ENCODE data around the gene TRPT1.

TRPT1 gene

GRCh38 chr11:64225608-64226506 is at the start of gene TRPT1, which contains the start of gene NUDT22:
Gene TRPT1, minus strand, starts transcription at chr11:64226186. Its CDS starts 326 bp downstream, at chr11:64225860.
Gene NUDT22, plus strand, starts transcription at chr11:64226274. Its CDS starts 379 bp downstream, at chr11:64226653.
- peak; percentile 93 for DNase-seq (ENCODE audit: low spot score)

- DNase-seq (ENCODE audit: low spot score): no peak
Observed at GRCh38 chr11:64275031-64275800, 49.2 kb upstream of the TRPT1 start.

GRCh38 chr11:64269540-64270220 is 43.7 kb upstream of the TRPT1 start:
- peak; percentile 82 for DNase-seq (ENCODE audit: low spot score)

GRCh38 chr11:64268893-64269539 is 43.0 kb upstream of the TRPT1 start:
- no peak for DNase-seq (ENCODE audit: low spot score)

GRCh38 chr11:64268025-64268892 is 42.3 kb upstream of the TRPT1 start:
- no peak for DNase-seq (ENCODE audit: low spot score)

GRCh38 chr11:64267207-64267945 is 41.4 kb upstream of the TRPT1 start:
- DNase-seq (ENCODE audit: low spot score): no peak

- DNase-seq (ENCODE audit: low spot score): no peak
Observed at GRCh38 chr11:64266339-64266738, 40.4 kb upstream of the TRPT1 start.

GRCh38 chr11:64265176-64266160 is 39.5 kb upstream of the TRPT1 start:
- DNase-seq (ENCODE audit: low spot score): no peak

GRCh38 chr11:64264371-64264852 is 38.4 kb upstream of the TRPT1 start:
- no peak for DNase-seq (ENCODE audit: low spot score)

- no peak for DNase-seq (ENCODE audit: low spot score)
Observed at GRCh38 chr11:64263947-64264317, 37.9 kb upstream of the TRPT1 start.

- peak; percentile 60 for DNase-seq (ENCODE audit: low spot score)
Observed at GRCh38 chr11:64263021-64263946, 37.3 kb upstream of the TRPT1 start.

- no peak for DNase-seq (ENCODE audit: low spot score)
Observed at GRCh38 chr11:64262271-64263002, 36.5 kb upstream of the TRPT1 start.

- no peak for DNase-seq (ENCODE audit: low spot score)
Observed at GRCh38 chr11:64261556-64262080, 35.6 kb upstream of the TRPT1 start.

GRCh38 chr11:64260147-64260708 is 34.2 kb upstream of the TRPT1 start:
- DNase-seq (ENCODE audit: low spot score): no peak

- no peak for DNase-seq (ENCODE audit: low spot score)
Observed at GRCh38 chr11:64259533-64260067, 33.6 kb upstream of the TRPT1 start.

GRCh38 chr11:64258946-64259532 is 33.1 kb upstream of the TRPT1 start:
- DNase-seq (ENCODE audit: low spot score): no peak

All from iPS-NIHi11 (cell line).